Muscle of arm (tissue), 14 donors: Measurements from ENCODE around the gene TMEFF2. TPM values are rescaled to one million over a fixed set of nuclear protein-coding genes. Genes with fewer than 3 reads are reported as not detected.

Experiments used
- DNase-seq: peaks from one replicate; pipeline ENCODE4 v3.0.0-alpha.2; 2013
- long read RNA-seq, 11 donors: transcript quantifications; one replicate each; lab custom pipeline, GENCODE V29; 2026
- polyA plus RNA-seq, 12 donors: library from polyadenylated mRNA; unstranded; fragments of 120-200 nt; gene quantifications; one replicate each; pipeline ENCODE4 v1.2.1, GENCODE V29; 2013; ENCODE audit not compliant: insufficient read length in 12 of 12

TMEFF2 gene, protein sequence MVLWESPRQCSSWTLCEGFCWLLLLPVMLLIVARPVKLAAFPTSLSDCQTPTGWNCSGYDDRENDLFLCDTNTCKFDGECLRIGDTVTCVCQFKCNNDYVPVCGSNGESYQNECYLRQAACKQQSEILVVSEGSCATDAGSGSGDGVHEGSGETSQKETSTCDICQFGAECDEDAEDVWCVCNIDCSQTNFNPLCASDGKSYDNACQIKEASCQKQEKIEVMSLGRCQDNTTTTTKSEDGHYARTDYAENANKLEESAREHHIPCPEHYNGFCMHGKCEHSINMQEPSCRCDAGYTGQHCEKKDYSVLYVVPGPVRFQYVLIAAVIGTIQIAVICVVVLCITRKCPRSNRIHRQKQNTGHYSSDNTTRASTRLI
- polyA plus RNA-seq: 10 to 100 TPM in 11 of 12 donors, not detected in 1; 13.7 to 33.3 (median 26.2) TPM
- long read RNA-seq, donor 1, partial matches to known transcripts: 0 of 3 reads
- long read RNA-seq, donor 1, other reads (novel, unspliced or antisense): 0 of 3 reads
- long read RNA-seq, donor 2, transcript TMEFF2-201 (10 exons, 2,604 nt): major isoform, 14 of 14 reads
- long read RNA-seq, donor 2, partial matches to known transcripts: 0 of 14 reads
- long read RNA-seq, donor 2, other reads (novel, unspliced or antisense): 0 of 14 reads
- long read RNA-seq, donor 3, partial matches to known transcripts: 0 of 2 reads
- long read RNA-seq, donor 3, other reads (novel, unspliced or antisense): 0 of 2 reads
- long read RNA-seq, donor 4, transcript TMEFF2-201 (10 exons, 2,604 nt): major isoform, 7 of 7 reads
- long read RNA-seq, donor 4, partial matches to known transcripts: 0 of 7 reads
- long read RNA-seq, donor 4, other reads (novel, unspliced or antisense): 0 of 7 reads
- long read RNA-seq, donor 5, transcript TMEFF2-201 (10 exons, 2,604 nt): major isoform, 17 of 19 reads
- long read RNA-seq, donor 5, partial matches to known transcripts: 0 of 19 reads
- long read RNA-seq, donor 5, other reads (novel, unspliced or antisense): 0 of 19 reads
- long read RNA-seq, donor 6, transcript TMEFF2-201 (10 exons, 2,604 nt): major isoform, 9 of 9 reads
- long read RNA-seq, donor 6, partial matches to known transcripts: 0 of 9 reads
- long read RNA-seq, donor 6, other reads (novel, unspliced or antisense): 0 of 9 reads
- long read RNA-seq, donor 7, transcript TMEFF2-201 (10 exons, 2,604 nt): major isoform, 8 of 8 reads
- long read RNA-seq, donor 7, partial matches to known transcripts: 0 of 8 reads
- long read RNA-seq, donor 7, other reads (novel, unspliced or antisense): 0 of 8 reads
- long read RNA-seq, donor 8, partial matches to known transcripts: 0 of 3 reads
- long read RNA-seq, donor 8, other reads (novel, unspliced or antisense): 0 of 3 reads
- long read RNA-seq, donor 9, partial matches to known transcripts: 0 of 3 reads
- long read RNA-seq, donor 9, other reads (novel, unspliced or antisense): 0 of 3 reads
- long read RNA-seq, donor 10, transcript TMEFF2-201 (10 exons, 2,604 nt): major isoform, 8 of 8 reads
- long read RNA-seq, donor 10, partial matches to known transcripts: 0 of 8 reads
- long read RNA-seq, donor 10, other reads (novel, unspliced or antisense): 0 of 8 reads
- long read RNA-seq, donor 11, transcript TMEFF2-201 (10 exons, 2,604 nt): major isoform, 11 of 16 reads
- long read RNA-seq, donor 11, partial matches to known transcripts: 5 of 16 reads
- long read RNA-seq, donor 11, other reads (novel, unspliced or antisense): 0 of 16 reads

DNA sequence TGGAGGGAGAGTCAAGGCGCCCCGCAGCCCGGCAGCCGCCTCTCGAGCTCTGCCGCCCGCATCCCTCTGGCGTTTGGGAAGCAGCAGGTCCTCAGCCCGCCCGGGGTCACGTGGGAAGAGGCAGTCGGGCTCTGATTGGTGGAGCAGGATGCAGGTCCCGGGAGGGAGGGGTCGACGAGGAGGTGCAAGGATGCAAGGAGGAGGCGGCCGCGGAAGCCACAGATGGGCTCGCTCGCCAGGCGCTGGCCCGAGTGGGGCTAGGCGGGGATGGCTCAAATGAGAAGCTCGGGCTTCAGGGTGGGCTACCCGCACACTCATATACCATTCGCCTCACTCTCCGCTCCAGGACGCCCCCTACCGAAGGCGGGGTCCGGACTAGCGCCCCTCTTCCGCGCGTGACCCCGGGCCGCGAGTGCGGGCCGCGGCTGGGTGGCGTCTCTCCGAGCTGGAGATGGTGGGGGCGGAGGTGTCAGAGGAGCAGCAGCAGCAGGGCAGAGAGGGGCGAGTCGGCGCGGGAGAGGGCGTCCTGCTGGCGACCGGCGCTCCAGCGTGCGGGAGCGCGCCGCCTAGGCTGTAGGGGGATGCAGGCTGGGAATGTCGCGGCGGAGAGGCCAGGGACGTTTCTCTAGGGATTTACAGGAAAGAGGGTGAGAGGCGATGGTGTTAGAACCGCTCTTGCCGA, at the start of gene TMEFF2:
TSS of gene TMEFF2 (minus strand) at position 68 of the 682 bp plus-strand sequence. CDS start 409 bp downstream, outside the sequence.
- peak; percentile 91 for DNase-seq

DNA sequence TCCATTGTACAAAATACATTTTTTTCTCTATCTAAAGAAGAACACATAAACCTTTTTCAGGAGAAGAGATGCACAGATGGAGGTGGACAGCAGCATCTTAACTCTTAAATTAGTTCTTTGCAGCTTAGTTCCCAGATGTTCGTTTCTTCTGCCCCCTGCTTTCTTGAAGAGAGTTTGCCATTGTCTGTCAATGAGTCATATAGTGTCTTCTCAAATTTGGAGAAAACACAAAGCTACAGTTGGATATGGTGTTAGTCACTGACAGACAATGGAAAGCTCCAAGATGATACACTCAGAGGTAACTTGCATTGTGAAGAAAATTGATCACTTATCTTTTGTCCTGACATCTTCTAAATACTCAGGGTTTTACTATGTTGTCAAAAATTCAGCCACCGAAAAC, 48.8 kb upstream of the TMEFF2 start:
- DNase-seq: no peak

DNA sequence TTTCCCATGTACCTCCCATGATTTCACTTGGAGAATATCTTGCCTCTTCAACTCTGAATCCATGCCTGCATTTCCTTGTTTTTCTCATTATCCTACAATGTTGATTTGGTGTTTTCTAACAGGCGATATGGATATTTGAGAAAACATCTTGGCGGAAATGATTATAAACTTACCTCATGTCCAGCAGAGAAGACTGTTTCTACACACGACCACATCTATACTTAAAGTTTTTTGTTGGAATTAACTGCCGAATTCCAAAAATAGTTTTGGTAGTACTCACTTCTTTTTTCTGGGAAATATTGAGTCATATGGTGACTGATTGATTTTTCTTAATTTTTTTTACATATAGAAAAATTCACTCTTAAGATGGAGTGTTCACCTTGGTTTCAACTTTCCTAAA, 41.4 kb upstream of the TMEFF2 start:
- no peak for DNase-seq

DNA sequence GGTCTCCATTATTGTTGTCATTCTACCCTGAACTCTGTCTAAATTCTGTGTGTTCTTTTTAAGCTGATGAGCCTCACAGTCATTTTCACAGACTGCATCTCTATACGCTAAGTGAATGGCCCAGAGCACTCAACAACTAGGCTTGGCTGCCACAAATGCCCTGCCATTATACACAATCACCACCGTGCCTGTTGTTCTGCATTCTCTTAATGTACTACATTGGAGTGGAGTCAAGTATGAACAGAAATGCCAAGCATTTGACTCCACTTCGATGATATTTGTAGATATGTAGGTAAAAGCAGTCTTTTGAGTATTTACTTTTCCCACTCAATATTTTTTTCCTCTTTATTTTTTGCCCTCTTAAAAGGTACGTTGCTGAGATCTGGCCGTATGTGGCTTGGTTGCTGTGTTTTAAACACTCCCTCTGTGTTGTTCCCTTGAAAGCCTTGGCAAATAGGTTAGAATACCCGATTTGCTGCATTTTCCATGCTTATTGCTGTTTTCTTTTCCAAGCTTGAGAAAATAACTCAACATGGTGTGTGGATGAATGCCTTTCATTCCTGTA, 36.2 kb upstream of the TMEFF2 start:
- DNase-seq: no peak

DNA sequence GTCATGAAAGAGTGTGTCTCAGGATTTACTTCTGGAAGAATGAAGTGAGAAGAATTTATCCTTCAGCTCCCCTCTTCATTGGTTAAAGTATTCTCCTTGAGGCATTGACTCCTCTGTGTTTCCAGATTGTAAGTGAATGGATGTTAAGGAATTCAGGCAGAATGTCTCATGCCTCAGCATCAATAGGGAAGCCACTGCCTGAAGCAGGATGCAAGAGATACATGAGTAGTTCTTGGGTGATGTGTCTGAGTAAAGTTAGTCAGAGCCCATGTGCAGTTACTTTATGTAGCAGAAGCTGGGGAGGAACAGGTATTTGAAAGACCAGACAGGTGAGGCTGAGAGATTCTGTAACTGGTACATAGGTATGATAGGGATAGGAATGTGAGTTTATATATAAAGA, 34.0 kb upstream of the TMEFF2 start:
- DNase-seq: no peak

DNA sequence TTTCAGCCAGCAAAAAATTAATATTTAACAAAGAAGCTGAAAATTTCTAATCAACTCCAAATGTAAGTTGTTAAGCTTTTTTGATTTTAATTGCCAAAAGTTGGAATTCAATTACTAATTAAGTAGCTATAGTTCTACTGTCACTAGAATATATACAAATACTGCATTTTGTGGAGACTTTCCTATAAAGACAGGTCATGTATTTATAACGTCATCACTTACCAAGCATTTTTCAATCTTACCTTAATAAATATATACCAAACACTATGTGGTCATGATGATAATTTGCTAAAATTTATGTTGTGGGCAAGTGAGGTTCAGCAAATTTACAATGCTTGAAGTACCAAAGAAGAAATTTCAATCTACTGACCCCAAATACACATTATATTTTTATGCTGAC, 24.2 kb upstream of the TMEFF2 start:
- DNase-seq: no peak

DNA sequence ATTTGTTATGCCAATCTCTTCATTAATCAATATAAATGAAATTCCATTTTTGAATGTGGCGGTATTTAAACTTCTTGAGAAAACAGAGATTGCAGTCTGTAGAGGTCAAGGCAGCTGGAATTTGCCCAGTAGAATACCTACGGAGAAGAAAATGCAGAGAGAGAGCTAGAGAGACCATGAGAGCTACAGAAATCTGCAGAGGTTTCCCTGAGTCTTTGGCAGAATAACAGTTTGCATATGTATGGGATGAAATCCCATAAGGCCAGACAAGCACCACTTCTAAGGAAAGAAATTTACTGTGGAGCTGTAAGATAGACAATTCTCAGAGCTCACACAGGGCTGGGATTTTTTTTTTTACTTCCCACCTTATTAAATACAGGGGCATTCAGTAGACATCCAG, 23.6 kb upstream of the TMEFF2 start:
- DNase-seq: no peak

DNA sequence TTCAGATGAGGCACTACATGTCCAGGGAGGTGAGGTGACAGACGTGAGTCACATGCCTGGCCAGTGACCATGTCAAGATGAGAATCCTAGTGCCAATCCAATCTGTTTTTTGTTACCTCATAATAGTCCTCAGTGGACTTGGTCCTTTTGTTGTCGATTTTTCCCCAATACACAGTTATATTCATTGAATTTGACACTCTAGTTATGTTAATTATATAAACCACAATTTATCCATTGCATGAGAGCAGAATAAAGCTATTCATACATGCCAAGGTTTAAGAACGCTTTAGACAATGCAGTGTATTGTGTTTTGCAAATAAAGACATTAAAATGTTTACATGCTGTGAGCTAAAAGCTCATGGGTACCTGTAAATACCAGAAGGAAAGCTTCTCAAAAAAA, 21.6 kb upstream of the TMEFF2 start:
- no peak for DNase-seq

DNA sequence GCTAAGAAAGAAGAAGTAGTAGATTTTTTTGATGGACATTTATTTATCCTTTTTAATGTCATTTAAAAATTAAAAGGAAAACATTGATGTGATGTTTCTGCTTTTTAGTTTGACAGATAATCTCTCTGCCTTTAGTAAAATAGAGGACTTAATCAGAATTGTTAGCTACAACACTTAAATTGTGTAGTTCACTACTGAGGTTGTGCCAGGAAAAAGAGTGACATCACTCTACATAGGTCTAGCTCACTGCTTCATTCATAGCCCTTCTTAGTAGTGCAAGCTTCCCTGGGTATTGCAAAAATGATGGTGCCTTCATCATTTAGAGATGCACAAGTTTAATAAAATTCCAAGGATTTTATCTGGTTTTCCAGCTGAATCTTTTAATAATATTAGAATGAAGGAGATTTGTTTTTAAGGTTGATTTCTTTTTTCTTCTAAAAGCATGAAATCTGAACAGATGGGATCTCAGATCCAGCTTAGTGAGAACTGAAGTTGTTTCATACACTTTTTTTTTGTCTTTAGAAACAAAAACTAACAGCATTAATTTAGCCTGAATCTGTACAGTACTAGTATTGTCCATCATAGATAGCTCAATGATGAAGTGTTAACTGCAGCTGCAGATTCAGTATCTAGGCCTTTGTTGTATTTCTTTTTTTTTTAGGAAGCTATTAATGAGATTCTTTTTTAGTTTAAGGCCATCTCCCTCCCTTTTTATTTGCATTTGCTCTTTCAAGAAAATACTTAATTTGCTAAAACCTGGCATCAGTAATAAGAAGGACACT, 20.6 kb upstream of the TMEFF2 start:
- DNase-seq: no peak

DNA sequence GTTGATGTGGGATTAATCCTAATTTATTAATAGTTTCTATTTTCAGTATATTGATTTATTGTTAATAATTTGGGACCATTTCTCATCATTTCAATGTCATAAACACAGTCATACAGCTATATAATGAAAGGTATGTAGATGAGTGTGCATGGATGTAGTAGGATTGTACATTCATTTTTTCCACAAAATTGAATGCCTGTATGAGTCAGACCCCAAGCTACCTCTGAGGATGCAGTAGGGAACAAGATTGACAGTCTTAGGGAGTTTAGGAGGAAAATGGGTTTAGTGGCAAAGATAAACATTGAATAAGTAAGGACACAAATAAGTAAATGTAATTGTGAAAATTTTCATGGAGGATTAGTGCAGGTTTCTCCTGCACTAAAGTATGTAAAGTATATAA, 14.1 kb upstream of the TMEFF2 start:
- no peak for DNase-seq

DNA sequence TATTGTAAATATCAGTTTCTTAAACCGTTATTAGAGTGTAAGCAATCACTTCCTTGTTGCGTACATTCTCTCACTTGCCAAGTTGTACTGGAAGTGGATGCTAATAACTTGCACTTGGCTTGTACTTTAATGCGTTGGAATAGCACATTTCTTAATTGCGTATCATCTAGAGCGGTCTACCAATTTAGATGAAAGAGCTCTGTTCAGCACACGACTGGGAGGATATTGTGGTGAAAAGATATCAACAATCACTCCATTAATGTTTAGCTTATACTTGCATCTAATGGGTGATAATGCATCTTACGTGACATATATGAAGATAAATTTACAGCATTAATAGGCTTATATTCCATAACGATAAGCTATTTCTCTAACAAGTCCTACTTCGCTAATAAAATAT, 11.7 kb upstream of the TMEFF2 start:
- DNase-seq: no peak

DNA sequence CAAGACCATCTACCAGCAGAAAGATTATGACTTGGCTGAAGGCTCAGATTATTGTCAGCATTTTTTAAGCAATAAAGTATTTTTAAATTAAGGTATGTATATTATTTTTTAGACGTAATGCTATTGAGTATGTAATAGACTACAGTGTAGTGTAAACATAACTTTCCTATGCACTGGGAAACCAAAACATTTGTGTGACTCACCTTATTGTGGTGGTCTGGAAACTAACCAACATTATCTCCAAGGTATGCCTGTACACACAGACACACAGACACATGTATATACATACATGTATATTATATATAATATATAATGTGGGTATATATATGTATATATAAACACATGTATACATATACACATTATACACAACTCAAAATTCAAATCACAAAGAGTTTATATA, 9.1 kb upstream of the TMEFF2 start:
- no peak for DNase-seq

DNA sequence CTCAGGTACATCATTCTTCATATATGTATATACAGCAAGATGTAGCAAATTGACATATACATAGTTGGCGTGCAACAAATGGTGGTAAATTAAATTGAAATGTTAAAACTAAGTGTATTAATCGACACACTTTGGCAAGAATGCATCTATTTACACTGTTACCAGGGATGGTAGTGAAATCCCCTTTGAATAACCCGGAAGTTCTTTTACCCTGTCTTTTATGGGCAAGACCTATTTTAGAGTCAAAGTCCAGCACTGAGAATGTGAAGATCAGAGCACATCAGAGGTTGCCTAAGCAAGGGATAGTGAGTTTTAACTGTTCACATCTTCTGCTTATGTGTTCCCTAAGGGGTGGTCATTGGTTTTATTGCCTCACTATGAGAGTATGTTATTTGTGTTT, 7.6 kb upstream of the TMEFF2 start:
- DNase-seq: no peak

DNA sequence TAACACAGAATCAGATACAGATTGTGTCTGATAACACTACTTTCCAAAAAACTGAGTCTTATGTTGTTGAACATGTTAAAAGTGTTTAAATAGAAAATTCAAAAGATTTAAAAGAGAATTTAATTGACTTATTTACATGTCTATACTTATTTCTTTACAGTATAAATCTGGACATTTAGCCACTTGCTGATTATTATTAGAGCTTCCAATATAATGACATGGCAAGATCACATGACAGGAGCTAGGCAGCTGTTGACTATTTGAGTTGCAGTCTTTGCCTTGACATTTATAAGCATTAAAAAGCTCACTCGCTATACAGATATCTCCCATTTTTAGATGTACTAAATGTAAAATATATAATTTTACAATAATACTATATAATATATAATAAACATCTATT, 6.4 kb upstream of the TMEFF2 start:
- no peak for DNase-seq

DNA sequence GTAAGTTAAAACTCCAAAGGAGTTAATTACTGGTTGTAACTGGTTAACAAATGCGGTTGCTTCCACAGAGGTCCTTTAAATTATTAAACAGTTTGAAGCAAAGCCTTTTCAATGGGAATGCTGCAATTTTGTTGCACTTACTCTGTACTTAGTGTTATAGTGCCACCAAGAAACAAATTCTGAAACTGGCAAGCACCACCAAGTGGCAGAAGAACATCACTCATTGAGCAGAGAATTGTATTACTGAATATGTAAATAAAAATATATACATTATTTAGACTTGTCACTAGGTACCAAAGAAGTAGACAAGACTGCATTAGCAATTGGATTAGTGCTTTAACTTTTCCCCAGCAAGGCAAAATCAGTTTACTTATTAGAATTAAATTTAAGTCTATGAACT, 2.6 kb upstream of the TMEFF2 start:
- no peak for DNase-seq

DNA sequence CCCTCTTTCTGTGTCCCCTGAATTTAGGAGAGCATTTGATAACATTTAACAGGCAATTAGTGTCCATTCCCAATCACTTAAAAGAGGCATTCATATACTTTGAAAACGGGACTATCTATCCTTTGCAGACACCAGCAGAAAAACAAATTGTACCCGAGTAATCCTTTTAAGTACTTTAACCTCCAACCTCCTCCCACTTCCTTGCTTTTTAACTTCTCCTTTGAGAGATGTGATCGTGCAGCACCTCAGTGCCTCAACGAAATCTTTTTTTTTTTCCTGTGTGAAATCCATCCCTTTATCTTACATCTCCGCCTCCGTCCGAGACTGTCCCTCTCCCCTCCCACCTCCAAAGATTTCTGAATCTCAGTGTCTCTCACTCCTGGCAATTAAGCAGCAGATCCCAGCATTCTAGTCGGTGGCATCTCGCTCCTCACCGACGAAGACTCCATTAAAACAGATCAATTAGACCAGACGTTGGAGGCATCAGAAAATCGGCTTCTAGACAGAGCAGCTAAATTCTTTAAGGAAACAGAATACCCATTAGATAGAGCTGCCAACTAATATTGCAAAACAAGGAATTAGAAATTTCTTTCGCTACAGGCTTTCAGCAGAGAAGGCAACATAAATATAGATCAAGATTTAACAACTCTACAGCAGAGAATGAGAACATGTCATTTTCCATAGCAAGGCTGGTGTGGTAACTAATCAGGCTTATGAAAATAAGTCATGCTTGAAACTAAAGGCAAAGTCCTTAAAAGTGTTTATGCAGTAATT, 1.9 kb upstream of the TMEFF2 start:
- peak; percentile 24 for DNase-seq

DNA sequence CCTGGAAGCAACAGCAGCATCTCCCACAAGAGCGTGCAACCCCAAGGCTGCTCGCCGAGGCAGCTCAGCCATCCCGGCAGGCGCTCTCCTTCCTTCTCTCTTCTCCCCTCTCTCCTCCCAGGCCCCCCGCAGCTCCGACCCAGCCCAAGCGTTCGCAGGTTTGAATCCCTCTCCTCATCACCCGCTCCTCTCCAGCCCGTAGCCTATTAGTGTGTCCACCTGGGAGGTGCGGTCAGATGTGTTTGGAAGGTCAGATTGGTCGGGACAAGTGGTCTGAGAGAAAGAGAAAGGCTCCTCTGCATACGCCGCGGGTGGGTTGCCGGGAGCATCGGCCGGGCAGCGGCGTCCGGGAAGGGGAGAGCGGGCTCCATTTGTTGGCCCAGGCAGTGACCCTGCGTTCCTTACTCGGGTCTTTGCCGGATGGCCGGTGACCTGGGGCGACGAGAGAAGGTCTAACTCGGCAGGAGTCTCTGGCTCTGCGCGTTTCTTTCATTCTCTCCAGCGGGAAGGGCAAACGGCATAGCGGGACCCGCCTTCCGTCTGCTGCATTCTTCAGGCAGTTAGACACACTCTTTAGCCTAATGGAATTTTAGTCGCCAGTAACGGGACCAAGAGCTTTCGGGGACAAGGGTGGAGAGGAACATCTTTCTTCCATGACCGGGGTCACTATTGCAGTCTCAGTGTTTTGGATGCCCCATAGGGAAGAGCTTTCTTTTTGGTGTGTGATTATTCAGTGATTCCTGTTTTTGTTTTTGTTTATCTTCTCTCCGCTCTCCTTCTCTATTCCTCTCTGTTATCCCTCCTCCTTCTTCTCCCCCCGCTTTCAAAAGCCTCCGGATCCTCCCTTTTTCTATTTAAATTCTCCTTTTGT, 1.1 kb upstream of the TMEFF2 start:
- peak; percentile 56 for DNase-seq
